CD4-positive, alpha-beta T cell treated with Interleukin-2 at 100 ng/mL for 4 hours (primary cell): Measurements from ENCODE around the gene ECHDC3.
"Not testable (repeated sequence)": the region's sequence is repeated elsewhere in the genome, so short reads cannot be mapped to it uniquely, and the experiment has no call there.

Source experiments
- DNase-seq: peaks from one replicate; pipeline ENCODE4 v3.0.0-alpha.2; 2020; ENCODE audit warnings: low spot score

The ECHDC3 gene

GRCh38 chr10:11742009-11742778 lies at the start of gene ECHDC3:
Gene ECHDC3, plus strand, starts transcription at chr10:11742382. Its CDS starts 195 bp downstream, at chr10:11742577.
- DNase-seq, result no peak

GRCh38 chr10:11693376-11693775 lies 48.8 kb upstream of the ECHDC3 start:
- no peak for DNase-seq

- no peak for DNase-seq
Measured at GRCh38 chr10:11695779-11696178, 46.4 kb upstream of the ECHDC3 start.

GRCh38 chr10:11697718-11698527 lies 44.3 kb upstream of the ECHDC3 start:
- DNase-seq, result no peak

- no peak for DNase-seq
Measured at GRCh38 chr10:11698691-11699549, 43.3 kb upstream of the ECHDC3 start.

GRCh38 chr10:11699550-11700097 lies 42.6 kb upstream of the ECHDC3 start:
- no peak for DNase-seq

- no peak for DNase-seq
Measured at GRCh38 chr10:11700539-11700938, 41.6 kb upstream of the ECHDC3 start.

- no peak for DNase-seq
Measured at GRCh38 chr10:11701451-11702095, 40.6 kb upstream of the ECHDC3 start.

GRCh38 chr10:11702264-11702663 lies 39.9 kb upstream of the ECHDC3 start:
- no peak for DNase-seq

GRCh38 chr10:11704092-11704491 lies 38.1 kb upstream of the ECHDC3 start:
- no peak for DNase-seq

GRCh38 chr10:11705722-11706121 lies 36.5 kb upstream of the ECHDC3 start:
- no peak for DNase-seq

- DNase-seq, result no peak
Measured at GRCh38 chr10:11706895-11707567, 35.2 kb upstream of the ECHDC3 start.

GRCh38 chr10:11707624-11708350 lies 34.4 kb upstream of the ECHDC3 start:
- DNase-seq, result no peak

- DNase-seq, result not testable (repeated sequence)
Measured at GRCh38 chr10:11708801-11709200, 33.4 kb upstream of the ECHDC3 start.

GRCh38 chr10:11712744-11713143 lies 29.4 kb upstream of the ECHDC3 start:
- no peak for DNase-seq

- DNase-seq, result no peak
Measured at GRCh38 chr10:11713186-11713743, 28.9 kb upstream of the ECHDC3 start.

GRCh38 chr10:11713963-11714362 lies 28.2 kb upstream of the ECHDC3 start:
- no peak for DNase-seq

- DNase-seq, result no peak
Measured at GRCh38 chr10:11714750-11715365, 27.3 kb upstream of the ECHDC3 start.

- no peak for DNase-seq
Measured at GRCh38 chr10:11715815-11716494, 26.2 kb upstream of the ECHDC3 start.
